EH (cell line): Measurements from ENCODE around the gene TLCD1.
"Not testable (repeated sequence)": the region's sequence is repeated elsewhere in the genome, so short reads cannot be mapped to it uniquely, and the experiment has no call there.

ENCODE experiments used
- DNase-seq: peaks from one replicate; pipeline ENCODE4 v3.0.0-alpha.2; 2015; ENCODE audit warnings: low read depth

Gene TLCD1

DNA sequence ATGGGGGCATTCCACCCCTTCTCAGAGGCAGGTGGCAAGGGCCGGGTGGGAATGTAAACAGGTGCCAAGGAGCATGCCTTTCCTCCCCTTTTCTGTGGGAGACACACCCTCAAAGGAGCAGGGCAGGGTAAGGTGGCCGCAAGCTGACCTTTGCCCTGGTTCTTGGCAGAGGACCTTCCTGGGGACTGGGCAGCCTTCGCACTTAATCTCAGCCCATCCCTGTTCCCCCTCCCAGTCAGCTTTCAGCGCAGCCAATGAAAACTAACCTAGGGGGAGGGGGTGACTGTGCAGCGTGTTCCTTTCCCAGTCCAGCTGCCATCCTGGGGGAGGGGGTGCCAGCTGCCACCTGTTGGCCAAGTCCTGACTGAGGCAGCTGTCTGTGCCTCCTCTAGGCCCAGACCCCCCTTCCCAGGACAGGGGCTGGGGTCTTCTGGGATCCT lies 20.6 kb upstream of the TLCD1 start:
- DNase-seq = no peak

DNA sequence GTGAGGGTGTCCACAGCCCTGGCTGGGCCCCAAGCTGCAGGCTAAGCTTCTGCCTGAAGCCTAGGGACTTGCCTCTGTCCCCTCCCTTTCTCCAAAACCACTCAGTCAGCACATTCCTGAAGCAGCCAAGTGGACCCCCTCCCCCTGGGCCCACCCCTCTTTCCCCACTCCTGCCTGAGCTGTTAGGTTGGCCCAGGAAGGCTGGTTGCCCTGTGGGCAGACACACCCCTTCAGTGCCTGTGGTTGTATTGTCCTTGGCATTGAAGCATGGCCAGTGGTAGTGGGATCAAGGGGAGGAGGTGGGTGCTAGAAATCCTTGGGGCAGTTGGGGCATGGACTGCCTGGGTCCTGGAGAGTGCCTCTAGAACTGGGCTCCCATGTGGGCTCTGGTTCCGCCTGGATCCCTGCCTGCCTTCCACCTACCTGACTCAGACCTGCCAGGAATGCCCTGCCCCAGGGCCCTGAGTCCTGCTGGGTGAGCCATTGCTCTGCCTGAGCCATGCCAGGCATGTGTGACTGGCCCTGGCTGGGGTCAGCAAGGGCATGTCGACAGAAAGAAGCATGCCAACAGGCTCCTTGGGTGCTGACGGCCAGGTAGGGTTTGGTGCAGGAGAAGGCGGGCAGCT lies 19.9 kb upstream of the TLCD1 start:
- peak; percentile 39 for DNase-seq

DNA sequence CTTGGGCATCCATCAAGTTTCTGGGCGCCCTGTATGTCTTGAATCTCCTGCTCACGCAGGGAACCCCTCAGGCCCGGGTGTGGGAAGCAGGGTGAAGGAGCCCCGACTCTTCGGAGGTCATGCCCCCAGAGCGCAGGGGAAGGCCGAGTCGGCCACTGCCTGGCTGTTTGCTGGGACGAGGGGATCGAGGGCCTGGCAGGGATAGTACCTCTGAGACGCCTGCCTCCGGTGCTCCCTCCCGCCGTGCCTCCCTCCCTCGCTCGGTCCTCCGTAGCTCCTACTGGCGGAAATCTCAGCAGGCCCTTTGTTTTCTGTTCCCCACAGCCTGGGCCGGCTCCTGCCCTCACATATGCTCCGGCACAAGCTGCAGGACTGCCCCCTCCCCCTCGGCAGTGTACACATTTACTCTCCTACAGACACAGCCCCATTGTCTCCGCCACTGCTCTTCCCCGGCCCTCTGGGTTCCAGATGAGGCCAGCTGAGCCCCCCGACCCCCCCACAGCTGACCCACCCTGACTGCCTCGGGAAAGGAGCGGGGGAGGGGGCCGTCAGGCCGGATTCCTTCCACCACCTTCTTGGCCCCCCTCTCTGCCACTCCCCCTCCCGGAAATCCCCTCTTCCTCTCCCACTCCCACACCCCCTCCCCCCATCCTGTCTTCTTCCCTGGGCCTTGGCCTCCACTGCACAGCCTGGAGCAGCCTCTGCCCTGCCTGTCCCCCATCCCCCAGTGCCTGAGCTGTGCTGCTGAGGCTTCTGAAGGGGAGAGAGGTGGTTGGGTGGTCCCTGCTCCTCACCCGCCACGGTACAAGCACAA lies 19.1 kb upstream of the TLCD1 start:
- peak; percentile 63 for DNase-seq

DNA sequence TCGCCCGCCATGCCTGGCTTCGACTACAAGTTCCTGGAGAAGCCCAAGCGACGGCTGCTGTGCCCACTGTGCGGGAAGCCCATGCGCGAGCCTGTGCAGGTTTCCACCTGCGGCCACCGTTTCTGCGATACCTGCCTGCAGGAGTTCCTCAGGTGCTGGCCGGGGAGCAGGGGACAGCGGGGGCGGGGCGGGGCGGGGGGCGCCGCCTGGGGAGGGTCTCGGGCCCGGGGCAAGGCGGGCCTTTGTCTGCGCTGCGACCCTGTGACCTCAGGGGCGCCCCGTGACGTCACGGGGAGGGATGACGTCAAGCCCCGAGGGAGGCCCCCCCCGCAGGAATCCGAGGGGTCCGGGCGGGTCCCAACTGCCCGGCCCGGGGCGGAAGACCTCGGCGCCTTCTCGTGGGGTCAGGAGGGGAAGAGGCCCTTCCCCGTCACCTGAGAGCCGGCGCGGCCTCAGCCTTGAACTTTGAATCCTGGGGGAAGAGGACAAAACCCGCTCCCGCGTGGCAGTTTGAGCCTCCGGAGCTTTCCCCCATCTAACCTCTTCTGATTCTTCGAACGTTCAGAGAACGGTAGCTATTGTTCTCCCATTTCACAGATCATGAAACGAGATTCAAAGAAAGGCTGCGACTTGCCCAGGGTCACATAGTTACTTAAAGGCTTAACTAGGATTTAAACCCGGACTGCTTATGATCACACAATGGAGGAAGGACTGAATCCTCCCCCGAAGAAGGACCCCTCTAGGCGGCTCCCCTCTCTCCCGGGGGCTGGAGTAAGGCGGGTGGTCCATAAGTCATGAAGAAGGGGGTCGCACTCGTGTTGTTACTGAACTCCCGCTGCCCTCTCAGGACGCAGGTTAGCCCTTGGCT lies 18.3 kb upstream of the TLCD1 start:
- peak; percentile 48 for DNase-seq

DNA sequence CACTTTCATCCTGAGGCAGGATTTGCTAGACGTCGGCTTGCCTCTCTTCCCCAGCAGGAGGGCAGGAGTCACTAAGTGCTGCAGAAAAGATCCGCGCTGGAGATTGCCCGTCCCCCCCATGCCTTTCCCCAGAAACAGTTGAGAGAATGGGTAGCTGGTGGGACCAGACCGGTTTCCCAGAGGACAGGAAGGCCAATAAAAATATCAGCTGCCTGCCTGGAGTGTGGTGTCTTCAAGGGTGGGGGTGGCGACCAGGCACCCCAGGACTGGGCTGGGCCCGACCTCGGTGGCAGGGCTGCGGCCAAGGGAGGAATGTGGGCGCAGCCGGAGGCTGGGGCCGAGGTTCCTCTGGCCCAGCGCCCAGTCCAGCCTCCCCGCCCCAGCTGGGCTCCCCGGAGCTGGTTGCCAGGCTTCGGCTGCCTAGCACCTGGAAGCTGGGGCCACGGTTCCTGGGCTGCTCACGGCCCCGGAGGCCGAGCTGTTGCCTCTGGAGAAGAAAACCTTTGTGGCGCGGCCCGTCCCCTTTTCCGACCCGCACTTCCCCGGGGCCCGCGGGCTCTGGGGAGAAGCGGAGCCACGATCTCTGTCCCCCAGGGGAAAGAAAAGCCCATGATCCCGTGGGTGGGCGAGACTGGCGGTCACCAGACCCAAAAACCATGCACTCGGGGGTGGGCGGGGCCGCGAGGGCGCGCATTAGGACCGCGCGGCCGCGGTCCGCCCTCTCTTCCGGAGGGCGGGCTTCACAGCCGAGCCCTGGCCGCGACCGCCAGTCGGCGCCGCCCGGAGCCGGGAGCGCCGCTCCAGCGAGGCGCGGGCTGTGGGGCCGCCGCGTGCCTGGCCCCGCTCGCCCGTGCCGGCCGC lies 17.4 kb upstream of the TLCD1 start, which contains the start of gene TRAF4:
TRAF4 (plus strand) TSS at position 769 of the 861 bp plus-strand sequence. CDS start 102 bp downstream, outside the sequence.
- DNase-seq = peak; percentile 96

DNA sequence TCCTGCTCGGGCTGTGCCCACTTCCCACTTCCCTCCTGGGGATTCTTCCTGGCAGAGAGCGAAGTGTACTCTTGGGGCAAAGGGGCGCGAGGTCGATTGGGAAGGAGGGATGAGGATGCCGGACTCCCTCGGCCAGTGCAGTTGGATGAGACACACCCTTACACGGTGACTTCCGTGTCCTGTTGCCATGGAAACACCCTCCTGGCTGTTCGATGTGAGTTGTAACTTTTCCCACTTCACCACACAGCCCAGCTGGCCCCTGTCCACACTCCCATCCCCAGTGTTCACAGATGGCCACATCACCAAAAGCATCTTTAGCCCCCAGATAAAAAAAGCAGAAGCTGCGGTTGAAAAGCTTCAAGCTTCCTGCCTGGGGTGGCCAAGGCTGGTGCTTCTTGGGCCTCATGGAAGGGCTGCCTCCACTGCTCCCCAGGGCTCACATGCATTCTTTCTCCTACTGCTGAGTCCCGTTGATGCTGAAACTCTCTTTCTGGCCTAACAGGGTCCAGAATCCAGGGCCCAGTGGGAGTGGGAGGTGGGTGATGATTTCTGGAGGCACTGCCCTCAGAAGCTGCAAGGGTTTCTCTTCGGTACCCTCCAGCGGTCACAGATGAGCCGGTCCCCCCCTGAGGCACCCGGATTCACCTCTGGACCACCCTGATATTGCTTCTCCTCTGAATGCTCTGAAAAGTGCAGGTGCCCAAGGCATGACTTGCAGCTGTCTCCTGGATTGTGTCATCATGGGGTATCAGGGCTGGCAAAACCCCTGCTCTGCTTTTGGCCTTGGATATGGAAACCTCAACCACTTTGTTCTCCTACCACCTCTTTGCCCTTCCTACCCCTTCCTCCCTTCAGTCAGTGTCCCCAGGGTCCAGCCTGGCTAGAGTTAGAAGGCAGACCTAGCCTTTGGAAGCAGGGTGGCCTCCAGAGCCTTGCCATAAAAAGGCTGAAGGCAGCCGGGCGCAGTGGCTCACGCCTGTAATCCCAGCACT lies 15.6 kb upstream of the TLCD1 start:
- no peak for DNase-seq

DNA sequence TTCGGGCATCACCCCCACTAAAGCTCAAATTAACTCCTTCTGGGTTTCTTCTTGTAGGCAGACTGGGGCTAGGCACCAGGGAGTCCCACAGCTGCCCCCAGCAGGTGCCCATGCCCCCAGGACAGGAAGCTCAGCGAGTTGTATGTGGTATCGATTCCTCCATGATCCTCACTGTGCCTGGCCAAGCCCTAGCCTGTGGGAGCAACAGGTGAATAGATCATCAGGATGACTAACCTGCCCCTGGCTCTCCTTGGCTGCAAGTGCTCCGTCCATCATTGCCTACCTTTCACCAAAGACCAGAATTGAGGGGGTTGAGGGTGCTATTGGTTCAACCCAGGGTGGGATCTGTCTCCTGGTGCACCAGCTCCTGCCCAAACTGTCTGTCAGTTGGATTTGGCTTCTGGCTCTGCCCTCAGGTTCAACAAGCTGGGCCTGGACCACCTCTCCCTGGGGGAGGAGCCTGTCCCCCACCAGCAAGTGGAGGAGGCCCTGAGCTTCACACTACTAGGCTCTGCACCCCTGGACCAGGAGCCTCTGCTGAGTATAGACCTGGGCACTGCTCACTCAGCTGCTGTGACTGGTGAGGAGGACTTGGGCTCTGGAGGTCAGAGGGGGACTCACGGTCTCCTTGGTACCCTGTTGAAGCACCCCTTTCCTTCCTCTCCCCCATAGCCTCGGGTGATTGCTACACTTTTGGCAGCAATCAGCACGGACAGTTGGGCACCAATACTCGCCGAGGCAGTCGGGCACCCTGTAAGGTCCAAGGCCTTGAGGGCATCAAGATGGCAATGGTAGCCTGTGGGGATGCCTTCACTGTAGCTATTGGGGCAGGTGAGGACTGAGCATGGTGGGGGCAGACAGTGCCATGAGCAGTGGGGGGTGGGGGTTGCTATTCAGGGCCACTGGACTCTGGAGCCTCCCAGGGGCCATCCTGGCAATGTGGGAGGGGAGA lies 14.6 kb upstream of the TLCD1 start:
- no peak for DNase-seq

DNA sequence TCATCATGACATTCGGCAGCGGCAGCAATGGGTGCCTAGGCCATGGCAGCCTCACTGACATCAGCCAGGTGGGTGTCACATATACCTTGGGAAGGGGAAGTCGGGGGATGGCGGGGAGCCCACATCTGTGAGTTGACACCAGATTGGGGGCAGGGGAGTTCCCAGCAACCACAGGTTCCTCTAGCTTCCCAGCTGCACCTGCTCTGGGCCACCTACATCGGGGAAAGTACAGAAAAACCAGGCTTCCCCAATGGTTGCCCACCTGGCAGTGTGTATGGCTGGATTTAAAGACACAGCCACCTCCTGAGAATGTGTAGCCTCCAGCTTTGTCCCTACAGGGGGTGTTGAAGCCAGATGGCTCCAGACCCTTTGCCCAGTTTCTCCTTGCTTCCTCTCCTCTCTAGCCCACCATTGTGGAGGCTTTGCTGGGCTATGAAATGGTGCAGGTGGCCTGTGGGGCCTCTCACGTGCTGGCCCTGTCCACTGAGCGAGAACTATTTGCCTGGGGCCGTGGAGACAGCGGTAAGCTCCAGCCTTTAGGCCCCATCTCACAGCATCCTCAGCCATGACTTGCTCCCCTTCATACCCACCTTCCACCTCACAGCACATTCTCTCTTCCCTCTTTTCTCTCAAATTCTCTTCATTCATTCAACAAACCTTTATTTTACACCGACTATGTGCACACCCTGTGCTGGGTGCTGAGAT lies 12.8 kb upstream of the TLCD1 start:
- DNase-seq = no peak

DNA sequence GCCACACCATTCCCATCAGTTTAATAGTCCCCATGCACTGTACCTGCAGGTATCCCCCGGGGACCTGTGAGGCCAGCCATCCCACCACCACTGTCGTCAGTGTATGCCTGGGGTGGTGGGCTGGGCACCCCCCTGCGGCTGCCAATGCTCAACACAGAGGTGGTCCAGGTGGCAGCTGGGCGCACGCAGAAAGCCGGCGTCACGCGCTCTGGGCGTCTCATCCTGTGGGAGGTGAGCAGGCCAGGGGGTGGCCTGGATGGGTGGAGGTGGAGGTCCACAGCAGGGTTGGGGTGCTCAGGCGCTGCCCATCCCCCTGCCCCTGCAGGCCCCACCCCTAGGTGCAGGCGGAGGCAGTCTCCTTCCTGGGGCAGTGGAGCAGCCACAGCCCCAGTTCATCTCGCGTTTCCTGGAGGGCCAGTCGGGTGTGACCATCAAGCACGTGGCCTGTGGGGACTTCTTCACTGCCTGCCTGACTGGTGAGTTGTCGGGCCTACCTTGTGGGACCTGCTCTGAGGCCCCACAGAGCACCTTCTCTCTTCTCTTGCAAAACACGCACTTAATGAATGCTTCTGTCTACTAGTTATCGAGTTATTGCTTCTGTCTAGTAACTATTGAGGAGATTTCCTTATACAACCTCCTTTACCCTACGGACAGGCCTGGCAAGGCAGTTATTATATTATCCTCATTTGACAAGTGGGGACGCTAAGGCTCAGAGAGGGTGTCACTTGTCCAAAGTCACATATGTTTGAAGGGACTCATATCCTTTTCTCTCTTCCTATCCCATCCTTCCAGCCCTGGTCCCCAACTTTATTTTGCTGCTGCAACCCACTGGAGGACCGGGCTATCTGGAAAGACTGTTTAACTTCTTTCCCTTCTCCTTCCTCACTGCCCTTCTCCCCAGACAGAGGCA lies 12.0 kb upstream of the TLCD1 start:
- no peak for DNase-seq

DNA sequence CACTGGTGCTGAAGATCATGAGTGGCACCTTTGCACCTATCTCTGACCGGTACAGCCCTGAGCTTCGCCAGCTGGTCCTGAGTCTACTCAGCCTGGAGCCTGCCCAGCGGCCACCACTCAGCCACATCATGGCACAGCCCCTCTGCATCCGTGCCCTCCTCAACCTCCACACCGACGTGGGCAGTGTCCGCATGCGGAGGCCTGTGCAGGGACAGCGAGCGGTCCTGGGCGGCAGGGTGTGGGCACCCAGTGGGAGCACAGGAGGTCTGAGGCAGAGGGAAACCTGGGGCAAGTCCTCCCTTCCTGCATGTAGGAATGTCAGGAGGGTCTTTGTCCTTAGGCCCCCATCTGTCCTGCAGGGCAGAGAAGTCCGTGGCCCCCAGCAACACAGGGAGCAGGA lies 11.3 kb upstream of the TLCD1 start:
- no peak for DNase-seq

DNA sequence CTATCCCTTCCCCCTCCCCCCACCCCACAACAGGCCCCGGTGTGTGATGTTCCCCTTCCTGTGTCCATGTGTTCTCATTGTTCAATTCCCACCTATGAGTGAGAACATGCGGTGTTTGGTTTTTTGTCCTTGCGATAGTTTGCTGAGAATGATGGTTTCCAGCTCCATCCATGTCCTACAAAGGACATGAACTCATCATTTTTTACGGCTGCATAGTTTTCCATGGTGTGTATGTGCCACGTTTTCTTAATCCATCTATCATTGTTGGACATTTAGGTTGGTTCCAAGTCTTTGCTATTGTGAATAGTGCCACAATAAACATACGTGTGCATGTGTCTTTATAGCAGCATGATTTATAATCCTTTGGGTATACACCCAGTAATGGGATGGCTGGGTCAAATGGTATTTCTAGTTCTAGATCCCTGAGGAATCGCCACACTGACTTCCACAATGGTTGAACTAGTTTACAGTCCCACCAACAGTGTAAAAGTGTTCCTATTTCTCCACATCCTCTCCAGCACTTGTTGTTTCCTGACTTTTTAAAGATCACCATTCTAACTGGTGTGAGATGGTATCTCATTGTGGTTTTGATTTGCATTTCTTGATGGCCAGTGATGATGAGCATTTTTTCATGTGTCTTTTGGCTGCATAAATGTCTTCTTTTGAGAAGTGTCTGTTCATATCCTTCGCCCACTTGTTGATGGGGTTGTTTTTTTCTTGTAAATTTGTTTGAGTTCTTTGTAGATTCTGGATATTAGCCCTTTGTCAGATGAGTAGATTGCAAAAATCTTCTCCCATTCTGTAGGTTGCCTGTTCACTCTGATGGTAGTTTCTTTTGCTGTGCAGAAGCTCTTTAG lies 10.1 kb upstream of the TLCD1 start:
- not testable (repeated sequence) for DNase-seq

DNA sequence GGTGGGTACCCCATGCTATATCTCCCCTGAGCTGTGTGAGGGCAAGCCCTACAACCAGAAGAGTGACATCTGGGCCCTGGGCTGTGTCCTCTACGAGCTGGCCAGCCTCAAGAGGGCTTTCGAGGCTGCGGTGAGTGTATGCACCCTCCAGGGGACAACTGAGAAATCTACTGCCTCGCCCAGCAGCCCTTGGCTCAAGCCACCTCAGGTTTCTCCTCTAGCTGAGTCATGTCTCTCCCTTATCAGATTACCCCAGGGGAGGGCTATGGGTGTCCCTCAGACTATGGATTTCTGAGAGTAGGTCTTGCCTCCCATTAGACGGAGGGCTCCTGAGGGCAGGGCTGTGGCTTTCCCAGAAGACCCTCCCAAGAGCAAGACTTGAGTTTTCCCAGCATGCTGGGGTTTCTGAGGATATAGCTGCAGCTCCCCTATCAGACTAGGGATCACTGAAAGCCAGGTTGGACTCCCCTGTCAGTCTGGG lies 9.2 kb upstream of the TLCD1 start:
- peak; percentile 43 for DNase-seq

DNA sequence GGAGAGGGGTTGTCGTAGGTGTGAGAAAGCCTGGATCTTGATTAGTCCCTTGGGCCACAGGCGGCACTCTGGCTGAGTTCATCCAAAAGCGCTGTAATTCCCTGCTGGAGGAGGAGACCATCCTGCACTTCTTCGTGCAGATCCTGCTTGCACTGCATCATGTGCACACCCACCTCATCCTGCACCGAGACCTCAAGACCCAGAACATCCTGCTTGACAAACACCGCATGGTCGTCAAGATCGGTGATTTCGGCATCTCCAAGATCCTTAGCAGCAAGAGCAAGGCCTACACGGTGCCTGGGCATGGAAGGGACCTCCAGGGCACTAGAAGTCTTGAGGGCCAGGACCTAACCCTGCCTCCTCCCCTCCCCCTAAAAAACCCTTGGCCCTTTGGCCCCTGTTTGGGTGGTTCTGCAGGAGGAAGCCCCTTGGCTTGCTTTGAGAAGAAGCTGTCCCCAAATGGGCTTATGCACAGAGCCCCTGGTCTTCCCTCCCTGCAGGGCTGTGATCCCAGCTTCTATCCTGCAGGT lies 8.7 kb upstream of the TLCD1 start:
- DNase-seq = no peak

DNA sequence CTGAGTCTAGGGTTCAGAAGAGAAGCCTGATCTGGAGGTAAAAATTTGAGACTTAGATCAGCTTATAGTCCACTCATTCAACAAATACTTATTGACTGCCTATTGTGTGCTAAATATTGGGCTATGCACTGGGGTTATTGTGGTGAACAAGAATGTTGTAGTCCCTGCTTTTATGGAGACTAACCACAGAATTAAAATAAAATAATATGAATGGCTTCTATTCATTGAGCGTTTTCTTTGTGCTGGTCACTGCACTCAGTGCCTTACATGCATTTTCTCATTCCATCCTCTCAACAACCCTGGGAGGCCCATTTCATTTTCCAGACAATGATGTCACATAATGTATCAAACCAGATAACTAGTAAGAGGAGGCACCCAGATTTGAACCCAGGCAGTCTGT lies 7.3 kb upstream of the TLCD1 start:
- no peak for DNase-seq

DNA sequence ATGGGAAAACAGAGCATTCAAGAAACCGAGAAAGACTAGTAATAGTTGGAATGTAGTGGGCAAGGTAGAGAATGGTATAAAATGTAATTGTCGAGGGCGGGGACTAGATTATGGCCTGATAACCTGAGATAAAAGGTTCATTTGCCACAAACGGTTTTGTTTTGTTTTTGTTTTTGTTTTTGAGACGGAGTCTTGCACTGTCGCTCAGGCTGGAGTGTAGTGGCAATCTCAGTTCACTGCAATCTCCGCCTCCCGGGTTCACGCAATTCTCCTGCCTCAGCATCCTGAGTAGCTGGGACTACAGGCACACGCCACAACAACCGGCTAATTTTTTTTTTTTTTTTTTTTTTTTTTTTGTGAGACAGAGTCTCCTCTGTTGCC lies 3.9 kb upstream of the TLCD1 start:
- no peak for DNase-seq
